Stimulated activated CD8-positive, alpha-beta memory T cell treated with anti-CD3 and anti-CD28 coated beads, Interleukin-7, amount 100 ng/mL, for 24 hours (primary cell): ENCODE results near the gene APBA2.

Experiments used
- DNase-seq: peaks from one replicate; pipeline ENCODE4 v3.0.0-alpha.2; 2020; ENCODE audit warnings: low read depth

The APBA2 gene

GRCh38 chr15:28983432-28984311, 97.9 kb downstream of the APBA2 start:
- DNase-seq: no peak

- DNase-seq: no peak
These were observed 98.9 kb downstream of the APBA2 start for GRCh38 chr15:28984421-28985315.

- no peak for DNase-seq
These were observed 99.5 kb downstream of the APBA2 start for GRCh38 chr15:28985316-28985645.

- DNase-seq: no peak
These were observed 99.9 kb downstream of the APBA2 start for GRCh38 chr15:28985691-28986090.

- DNase-seq: no peak
These were observed 100.3 kb downstream of the APBA2 start for GRCh38 chr15:28986108-28986507.

GRCh38 chr15:28986726-28987125, 101.0 kb downstream of the APBA2 start:
- DNase-seq: no peak

- no peak for DNase-seq
These were observed 101.6 kb downstream of the APBA2 start for GRCh38 chr15:28987337-28987736.

- DNase-seq: no peak
These were observed 103.6 kb downstream of the APBA2 start for GRCh38 chr15:28989239-28989830.

GRCh38 chr15:28989896-28990295, 104.1 kb downstream of the APBA2 start:
- no peak for DNase-seq

GRCh38 chr15:28990390-28990789, 104.6 kb downstream of the APBA2 start:
- no peak for DNase-seq

- no peak for DNase-seq
These were observed 105.7 kb downstream of the APBA2 start for GRCh38 chr15:28991236-28992171.

GRCh38 chr15:28992336-28992864, 106.6 kb downstream of the APBA2 start:
- no peak for DNase-seq

- no peak for DNase-seq
These were observed 107.4 kb downstream of the APBA2 start for GRCh38 chr15:28993051-28993719.

- no peak for DNase-seq
These were observed 107.9 kb downstream of the APBA2 start for GRCh38 chr15:28993720-28994053.

GRCh38 chr15:28994142-28994830, 108.5 kb downstream of the APBA2 start:
- no peak for DNase-seq

GRCh38 chr15:28994831-28995596, 109.2 kb downstream of the APBA2 start:
- DNase-seq: no peak

GRCh38 chr15:28995705-28996104, 109.9 kb downstream of the APBA2 start:
- DNase-seq: no peak

- no peak for DNase-seq
These were observed 110.5 kb downstream of the APBA2 start for GRCh38 chr15:28996289-28996688.

- no peak for DNase-seq
These were observed 111.2 kb downstream of the APBA2 start for GRCh38 chr15:28996953-28997352.
